IMR-90 (cell line): ENCODE data around the gene SYTL4.

ENCODE experiments used
- BHLHE40 ChIP-seq: fragments of 150-350 bp; IDR thresholded peaks from 2 replicates; pipeline ENCODE4 v1.6.1; 2016; ENCODE audit warnings: mild to moderate bottlenecking, low read depth, low read length
- POLR2A ChIP-seq: IDR thresholded peaks from 2 replicates; pipeline ENCODE4 v1.6.1; 2012; ENCODE audit warnings: mild to moderate bottlenecking, low read depth, low read length
- RAD21 ChIP-seq: IDR thresholded peaks from 2 replicates; pipeline ENCODE4 v1.6.1; 2012; ENCODE audit warnings: low read length, improper control_type of control experiment
- SMC3 ChIP-seq: fragments of 150-350 bp; IDR thresholded peaks from 2 replicates; pipeline ENCODE4 v1.6.1; 2016; ENCODE audit warnings: low read depth, mild to moderate bottlenecking, antibody characterized with exemption, low read length, moderate library complexity
- TF ChIP-seq, protein P1 (sequence below): conservative IDR thresholded peaks from 2 replicates; pipeline ENCODE4 v1.5.1; 2012; ENCODE audit warnings: mild to moderate bottlenecking, low read depth, low read length, improper control_type of control experiment
- TF ChIP-seq, protein P2 (sequence below): fragments of 150-350 bp; IDR thresholded peaks from 2 replicates; pipeline ENCODE4 v1.6.1; 2016; ENCODE audit warnings: low read depth, mild to moderate bottlenecking, low read length, moderate library complexity, borderline replicate concordance

GRCh38 chrX:100748108-100748507 is 16.2 kb upstream of the SYTL4 start:
- TF ChIP-seq, protein P1, sequence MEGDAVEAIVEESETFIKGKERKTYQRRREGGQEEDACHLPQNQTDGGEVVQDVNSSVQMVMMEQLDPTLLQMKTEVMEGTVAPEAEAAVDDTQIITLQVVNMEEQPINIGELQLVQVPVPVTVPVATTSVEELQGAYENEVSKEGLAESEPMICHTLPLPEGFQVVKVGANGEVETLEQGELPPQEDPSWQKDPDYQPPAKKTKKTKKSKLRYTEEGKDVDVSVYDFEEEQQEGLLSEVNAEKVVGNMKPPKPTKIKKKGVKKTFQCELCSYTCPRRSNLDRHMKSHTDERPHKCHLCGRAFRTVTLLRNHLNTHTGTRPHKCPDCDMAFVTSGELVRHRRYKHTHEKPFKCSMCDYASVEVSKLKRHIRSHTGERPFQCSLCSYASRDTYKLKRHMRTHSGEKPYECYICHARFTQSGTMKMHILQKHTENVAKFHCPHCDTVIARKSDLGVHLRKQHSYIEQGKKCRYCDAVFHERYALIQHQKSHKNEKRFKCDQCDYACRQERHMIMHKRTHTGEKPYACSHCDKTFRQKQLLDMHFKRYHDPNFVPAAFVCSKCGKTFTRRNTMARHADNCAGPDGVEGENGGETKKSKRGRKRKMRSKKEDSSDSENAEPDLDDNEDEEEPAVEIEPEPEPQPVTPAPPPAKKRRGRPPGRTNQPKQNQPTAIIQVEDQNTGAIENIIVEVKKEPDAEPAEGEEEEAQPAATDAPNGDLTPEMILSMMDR: no peak
- TF ChIP-seq POLR2A (no peak), BHLHE40 (no peak), SMC3 (no peak), RAD21 (no peak)
- TF ChIP-seq, protein P2, sequence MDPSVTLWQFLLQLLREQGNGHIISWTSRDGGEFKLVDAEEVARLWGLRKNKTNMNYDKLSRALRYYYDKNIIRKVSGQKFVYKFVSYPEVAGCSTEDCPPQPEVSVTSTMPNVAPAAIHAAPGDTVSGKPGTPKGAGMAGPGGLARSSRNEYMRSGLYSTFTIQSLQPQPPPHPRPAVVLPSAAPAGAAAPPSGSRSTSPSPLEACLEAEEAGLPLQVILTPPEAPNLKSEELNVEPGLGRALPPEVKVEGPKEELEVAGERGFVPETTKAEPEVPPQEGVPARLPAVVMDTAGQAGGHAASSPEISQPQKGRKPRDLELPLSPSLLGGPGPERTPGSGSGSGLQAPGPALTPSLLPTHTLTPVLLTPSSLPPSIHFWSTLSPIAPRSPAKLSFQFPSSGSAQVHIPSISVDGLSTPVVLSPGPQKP: no peak
